Measurements from ENCODE around the gene TUBAL3. TPM values are rescaled to one million over a fixed set of nuclear protein-coding genes. Genes with fewer than 3 reads are reported as not detected.
"Not testable (repeated sequence)": the region's sequence is repeated elsewhere in the genome, so short reads cannot be mapped to it uniquely, and the experiment has no call there.

Gene TUBAL3
- total RNA-seq, 1 donor from 2014 or later = not detected

- Mint-ChIP-seq H3K27me3 (ENCODE audit: unreplicated experiment) (peaks cover 8% of the 10 kb centered on the region), H3K9me3 (ENCODE audit: unreplicated experiment) (peaks cover 22% of the 10 kb centered on the region), H3K27ac (ENCODE audit: unreplicated experiment) (no peak overlapping the region), H3K36me3 (ENCODE audit: unreplicated experiment) (peaks cover 20% of the 10 kb centered on the region), H3K4me1 (ENCODE audit: low read depth, unreplicated experiment) (peaks cover 16% of the 10 kb centered on the region), H3K4me3 (ENCODE audit: unreplicated experiment) (peak overlapping the region; percentile 74)
- DNase-seq = peak; percentile 92
- no peak for TF ChIP-seq CTCF (IDR thresholded peaks at IDR 0.05; ENCODE audit: partially characterized antibody, unreplicated experiment)
These were observed 12.4 kb upstream of the TUBAL3 start for GRCh38 chr10:5416981-5417380.

- Mint-ChIP-seq H3K36me3 (ENCODE audit: unreplicated experiment) (peaks cover 4% of the 10 kb centered on the region), H3K4me3 (ENCODE audit: unreplicated experiment) (no peak overlapping the region), H3K9me3 (ENCODE audit: unreplicated experiment) (peaks cover 13% of the 10 kb centered on the region), H3K4me1 (ENCODE audit: low read depth, unreplicated experiment) (peaks cover 16% of the 10 kb centered on the region), H3K27ac (ENCODE audit: unreplicated experiment) (no peak overlapping the region), H3K27me3 (ENCODE audit: unreplicated experiment) (peaks cover 8% of the 10 kb centered on the region)
- peak; percentile 43 for DNase-seq
- TF ChIP-seq CTCF (IDR thresholded peaks at IDR 0.05; ENCODE audit: partially characterized antibody, unreplicated experiment) = no peak
These were observed 8.6 kb upstream of the TUBAL3 start for GRCh38 chr10:5413012-5413938.

GRCh38 chr10:5412277-5412941, 7.8 kb upstream of the TUBAL3 start, which contains the start of gene NET1:
Gene NET1, plus strand, starts transcription at chr10:5412557. Its CDS starts 136 bp downstream, at chr10:5412693.
- Mint-ChIP-seq H3K4me1 (ENCODE audit: low read depth, unreplicated experiment) (peaks cover 13% of the 10 kb centered on the region), H3K36me3 (ENCODE audit: unreplicated experiment) (peaks cover 9% of the 10 kb centered on the region)

GRCh38 chr10:5411941-5412276, 7.3 kb upstream of the TUBAL3 start:
- peaks cover 2% of the 10 kb centered on the region for H3K27me3 Mint-ChIP-seq (ENCODE audit: unreplicated experiment)
- H3K9me3 Mint-ChIP-seq (ENCODE audit: unreplicated experiment) = peaks cover 6% of the 10 kb centered on the region
- no peak for TF ChIP-seq CTCF (IDR thresholded peaks at IDR 0.05; ENCODE audit: partially characterized antibody, unreplicated experiment)
- peaks cover 9% of the 10 kb centered on the region for H3K36me3 Mint-ChIP-seq (ENCODE audit: unreplicated experiment)
- peak overlapping the region; percentile 73 for H3K4me3 Mint-ChIP-seq (ENCODE audit: unreplicated experiment)
- peak overlapping the region; percentile 92 for H3K27ac Mint-ChIP-seq (ENCODE audit: unreplicated experiment)
- peaks cover 8% of the 10 kb centered on the region for H3K4me1 Mint-ChIP-seq (ENCODE audit: low read depth, unreplicated experiment)
- DNase-seq = no peak

More at GRCh38 chr10:5412277-5412941, 7.8 kb upstream of the TUBAL3 start, which contains the start of gene NET1:
- TF ChIP-seq CTCF (IDR thresholded peaks at IDR 0.05; ENCODE audit: partially characterized antibody, unreplicated experiment) = no peak
- peaks cover 11% of the 10 kb centered on the region for H3K9me3 Mint-ChIP-seq (ENCODE audit: unreplicated experiment)
- peaks cover 5% of the 10 kb centered on the region for H3K27me3 Mint-ChIP-seq (ENCODE audit: unreplicated experiment)
- DNase-seq = peak; percentile 95
- H3K4me3 Mint-ChIP-seq (ENCODE audit: unreplicated experiment) = peak within 1 kb of the TSS; percentile 73
- peak within 1 kb of the TSS; percentile 92 for H3K27ac Mint-ChIP-seq (ENCODE audit: unreplicated experiment)

GRCh38 chr10:5410787-5411186, 6.2 kb upstream of the TUBAL3 start:
- H3K27me3 Mint-ChIP-seq (ENCODE audit: unreplicated experiment); H3K36me3 Mint-ChIP-seq (ENCODE audit: unreplicated experiment); H3K4me3 Mint-ChIP-seq (ENCODE audit: unreplicated experiment); H3K27ac Mint-ChIP-seq (ENCODE audit: unreplicated experiment); DNase-seq; H3K9me3 Mint-ChIP-seq (ENCODE audit: unreplicated experiment); H3K4me1 Mint-ChIP-seq (ENCODE audit: low read depth, unreplicated experiment): not testable (repeated sequence)
